Endothelial cell of umbilical vein (primary cell): ENCODE results near the gene DDX59. TPM values are rescaled to one million over a fixed set of nuclear protein-coding genes. Genes with fewer than 3 reads are reported as not detected.

Source experiments
- BruUV-seq: library from RNA; stranded (reverse); fragments of 400-500 nt; replicated peaks from 2 replicates; lab custom pipeline; 2021; lab: Mats Ljungman, UMichigan
- CTCF ChIA-PET: fragments of 300-600, 350-600 bp; sonication (Branson Sonifier 250); formaldehyde crosslinking; loops from one replicate; lab custom pipeline; 2021; ENCODE audit warnings: antibody characterized with exemption, inconsistent platforms; lab: Charles Lee
- POLR2A ChIA-PET: fragments of 300-600, 350-600 bp; sonication (Branson Sonifier 250); formaldehyde crosslinking; loops from one replicate; lab custom pipeline; 2021; ENCODE audit warnings: antibody characterized with exemption, inconsistent platforms; lab: Charles Lee
- DNase-seq: peaks from one replicate; pipeline ENCODE4 v3.0.0-alpha.2; 2011; ENCODE audit warnings: low read depth, low spot score
- FAIRE-seq: peaks from 2 replicates; lab custom pipeline; 2011; peaks lifted over from hg19 to GRCh38; lab: Jason Lieb, UNC
- H2AFZ ChIP-seq: 2 replicates; pipeline ENCODE4 v1.6.0; 2012; ENCODE audit warnings: low read depth, low read length, control low read depth, inconsistent platforms
- H3K27ac ChIP-seq: 2 replicates; pipeline ENCODE4 v1.5.1; 2011; ENCODE audit warnings: low read depth, mild to moderate bottlenecking, control low read depth, low read length, moderate library complexity; ENCODE audit not compliant: insufficient read depth
- H3K27me3 ChIP-seq, 2 experiments: 2 replicates each; pipeline versions ENCODE4 v1.6.0 to v1.6.1; 2011; ENCODE audit warnings: low read length in 2 of 2, mixed read lengths in 1 of 2; ENCODE audit not compliant: control insufficient read depth in 2 of 2, insufficient read depth in 2 of 2
- H3K36me3 ChIP-seq, 2 experiments: 2 replicates in 1 of 2; 3 replicates in 1 of 2; pipeline ENCODE4 v1.5.1; 2011; ENCODE audit warnings: low read length in 2 of 2, mild to moderate bottlenecking in 1 of 2, moderate library complexity in 1 of 2; ENCODE audit not compliant: control insufficient read depth in 2 of 2, insufficient read depth in 2 of 2; ENCODE audit errors: extremely low read depth in 1 of 2
- H3K4me1 ChIP-seq: 3 replicates; pipeline ENCODE4 v1.5.1; 2011; ENCODE audit warnings: mild to moderate bottlenecking, low read length; ENCODE audit not compliant: control insufficient read depth, insufficient read depth; ENCODE audit errors: extremely low read depth
- H3K4me2 ChIP-seq: 2 replicates; pipeline ENCODE4 v1.6.1; 2011; ENCODE audit warnings: low read length, control low read depth, mixed read lengths; ENCODE audit not compliant: insufficient read depth
- H3K4me3 ChIP-seq, 3 experiments: fragments of 200-600 bp in 1 of 3; sonication (generic), shearing (Covaris generic) in 1 of 3; replicated peaks in 1 of 3; 2 replicates each; pipeline ENCODE4 v1.5.1; 2011 to 2016; ENCODE audit warnings: control low read depth in 3 of 3, low read length in 3 of 3, mild to moderate bottlenecking in 2 of 3, inconsistent platforms in 1 of 3, low read depth in 1 of 3, moderate library complexity in 1 of 3; ENCODE audit not compliant: insufficient read depth in 1 of 3
- H3K79me2 ChIP-seq: 2 replicates; pipeline ENCODE4 v1.6.0; 2012; ENCODE audit warnings: low read length, inconsistent platforms; ENCODE audit not compliant: control insufficient read depth, insufficient read depth
- H3K9ac ChIP-seq: replicated peaks from 2 replicates; pipeline ENCODE3; 2011; ENCODE audit warnings: low read length, control low read depth; ENCODE audit not compliant: insufficient read depth; ENCODE audit errors: extremely low read depth
- H3K9me1 ChIP-seq: replicated peaks from 3 replicates; pipeline ENCODE4 v1.6.0; 2011; ENCODE audit warnings: mild to moderate bottlenecking, low read length; ENCODE audit not compliant: control insufficient read depth, insufficient read depth; ENCODE audit errors: extremely low read depth
- H3K9me3 ChIP-seq: replicated peaks from 2 replicates; pipeline ENCODE4 v1.5.1; 2012; ENCODE audit warnings: low read length, inconsistent platforms; ENCODE audit not compliant: control insufficient read depth, insufficient read depth
- H4K20me1 ChIP-seq: replicated peaks from 2 replicates; pipeline ENCODE3; 2011; ENCODE audit warnings: mild to moderate bottlenecking, low read length; ENCODE audit not compliant: control insufficient read depth, insufficient read depth; ENCODE audit errors: extremely low read depth
- CTCF ChIP-seq, 2 donors: IDR thresholded peaks; 1 replicate in 1 of 2; 2 replicates in 1 of 2; pipeline ENCODE4 v1.5.1; 2011; ENCODE audit warnings: low read length in 2 of 2, mild to moderate bottlenecking in 2 of 2, moderate library complexity in 2 of 2, control low read depth in 1 of 2, inconsistent platforms in 1 of 2, low read depth in 1 of 2; ENCODE audit not compliant: insufficient read depth in 1 of 2; ENCODE audit errors: extremely low read depth in 1 of 2
- EZH2 ChIP-seq: IDR thresholded peaks from 2 replicates; pipeline ENCODE4 v1.6.1; 2012; ENCODE audit warnings: borderline replicate concordance, low read depth, mild to moderate bottlenecking, moderate library complexity, low read length, inconsistent platforms; ENCODE audit not compliant: severe bottlenecking
- FOS ChIP-seq: IDR thresholded peaks from 2 replicates; pipeline ENCODE4 v1.6.1; 2011; ENCODE audit warnings: mild to moderate bottlenecking, low read length, moderate library complexity, borderline replicate concordance; ENCODE audit not compliant: insufficient read depth
- GATA2 ChIP-seq: IDR thresholded peaks from 2 replicates; pipeline ENCODE4 v1.7.0; 2011; ENCODE audit warnings: low read depth, mild to moderate bottlenecking, moderate library complexity, mixed read lengths, low read length; ENCODE audit not compliant: insufficient read length, insufficient read depth
- JUN ChIP-seq: IDR thresholded peaks from 2 replicates; pipeline ENCODE4 v1.6.1; 2011; ENCODE audit warnings: borderline replicate concordance, low read depth; ENCODE audit not compliant: insufficient read length, insufficient read depth
- MAX ChIP-seq: IDR thresholded peaks from 2 replicates; pipeline ENCODE4 v1.6.1; 2011; ENCODE audit not compliant: insufficient read depth, insufficient read length
- MYC ChIP-seq: IDR thresholded peaks from one replicate; pipeline ENCODE4 v1.6.1; 2011; ENCODE audit warnings: mild to moderate bottlenecking, low read depth, low read length
- POLR2A ChIP-seq: IDR thresholded peaks from 2 replicates; pipeline ENCODE4 v1.6.1; 2012; ENCODE audit warnings: low read depth, mild to moderate bottlenecking, control low read depth, low read length
- POLR2AphosphoS5 ChIP-seq: IDR thresholded peaks from 2 replicates; pipeline ENCODE4 v1.6.1; 2012; ENCODE audit warnings: low read depth, mild to moderate bottlenecking, control low read depth, low read length, moderate library complexity; ENCODE audit not compliant: insufficient read depth
- dilution Hi-C: fragments of 300-500 bp; cut with MboI; formaldehyde crosslinking; loops from one replicate; pipeline ENCODE4 v1.15.0; 2019; ENCODE audit warnings: low sequenced_read_pairs; ENCODE audit not compliant: extremely low pct_ligation_motif_present
- intact Hi-C: fragments of 100-400 bp; cut with micrococcal nuclease; formaldehyde crosslinking; loops from one replicate; pipeline ENCODE4 v1.10.0; 2022
- polyA plus RNA-seq, 4 experiments: library from polyadenylated mRNA; depleted of rRNA in 3 of 4; stranded (reverse) in 3 of 4; unstranded in 1 of 4; fragments of >200 nt; gene quantifications; 2 replicates each; pipeline versions ENCODE4 v1.2.1 to v1.2.3, GENCODE V29; 2011 to 2012; ENCODE audit warnings: missing spikeins in 1 of 4
- total RNA-seq: library from RNA; stranded (reverse); gene quantifications from 2 replicates; pipeline ENCODE4 v1.2.3, GENCODE V29; 2021

Gene DDX59
- total and polyA plus RNA-seq, 2 donors (not counting 3 experiments of a cell fraction or from before 2014, with no cell fraction given), result 8.1 to 17.7 TPM

- Histone ChIP-seq H3K9ac (no peak overlapping the region), H3K4me3 (no peak overlapping the region), H4K20me1 (no peaks in the 10 kb centered on the region), H3K27me3 (no peaks in the 10 kb centered on the region), H3K4me2 (no peak overlapping the region), H3K36me3 (no peaks in the 10 kb centered on the region), H3K4me1 (peaks cover 8% of the 10 kb centered on the region), H3K79me2 (no peaks in the 10 kb centered on the region), H2AFZ (no peak overlapping the region), H3K9me3 (no peaks in the 10 kb centered on the region), H3K9me1 (no peaks in the 10 kb centered on the region), H3K27ac (no peak overlapping the region)
- FAIRE-seq (no peak), DNase-seq (no peak)
- dilution Hi-C loops, result no loop called here
- intact Hi-C loops, result no loop called here
- ChIA-PET CTCF (interaction anchor here (1.0 to 5.8 kb wide), 5 partner anchors 9 to 176 kb away, joined by 3 to 177 read pairs (median 6); partner anchors contain the start of gene DDX59), POLR2A (interaction anchor here (0.7 kb wide), 1 partner anchor 19 kb away, joined by 3 read pairs; no protein-coding TSS in a partner anchor)
- no peak for TF ChIP-seq POLR2AphosphoS5
- no peak for TF ChIP-seq MYC
- no peak for TF ChIP-seq EZH2
- TF ChIP-seq GATA2, result no peak
- TF ChIP-seq FOS, result no peak
- TF ChIP-seq JUN, result no peak
- TF ChIP-seq POLR2A, result no peak
- no peak for TF ChIP-seq CTCF (IDR thresholded peaks at IDR 0.05; ENCODE audit: extremely low read depth in 1 of 2, insufficient read depth in 1 of 2, low read depth in 1 of 2, low read length in 2 of 2)
- no peak for TF ChIP-seq MAX
- BruUV-seq, result no TSS peak
Observed at GRCh38 chr1:200625381-200625824, 44.3 kb downstream of the DDX59 start.
